ENCODE measurements around the gene NNAT.

DNA sequence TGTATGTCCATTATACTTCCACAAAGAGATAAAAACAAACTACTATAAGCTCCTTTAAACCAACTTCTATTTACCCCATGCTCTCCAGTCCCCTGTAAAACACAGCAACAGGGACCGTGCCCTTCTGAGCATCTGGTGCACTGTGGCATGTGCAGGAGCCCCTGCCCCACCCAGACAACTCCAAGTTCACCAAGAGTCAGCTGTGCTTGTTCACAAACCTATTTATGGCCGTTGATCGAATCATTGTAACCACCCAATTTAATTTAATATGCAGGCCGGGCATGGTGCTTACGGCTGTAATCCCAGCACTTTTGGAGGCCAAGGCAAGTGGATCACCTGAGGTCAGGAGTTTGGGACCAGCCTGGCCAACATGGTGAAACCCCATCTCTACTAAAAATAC, 20.3 kb downstream of the NNAT start:
- TF ChIP-seq, protein P1, sequence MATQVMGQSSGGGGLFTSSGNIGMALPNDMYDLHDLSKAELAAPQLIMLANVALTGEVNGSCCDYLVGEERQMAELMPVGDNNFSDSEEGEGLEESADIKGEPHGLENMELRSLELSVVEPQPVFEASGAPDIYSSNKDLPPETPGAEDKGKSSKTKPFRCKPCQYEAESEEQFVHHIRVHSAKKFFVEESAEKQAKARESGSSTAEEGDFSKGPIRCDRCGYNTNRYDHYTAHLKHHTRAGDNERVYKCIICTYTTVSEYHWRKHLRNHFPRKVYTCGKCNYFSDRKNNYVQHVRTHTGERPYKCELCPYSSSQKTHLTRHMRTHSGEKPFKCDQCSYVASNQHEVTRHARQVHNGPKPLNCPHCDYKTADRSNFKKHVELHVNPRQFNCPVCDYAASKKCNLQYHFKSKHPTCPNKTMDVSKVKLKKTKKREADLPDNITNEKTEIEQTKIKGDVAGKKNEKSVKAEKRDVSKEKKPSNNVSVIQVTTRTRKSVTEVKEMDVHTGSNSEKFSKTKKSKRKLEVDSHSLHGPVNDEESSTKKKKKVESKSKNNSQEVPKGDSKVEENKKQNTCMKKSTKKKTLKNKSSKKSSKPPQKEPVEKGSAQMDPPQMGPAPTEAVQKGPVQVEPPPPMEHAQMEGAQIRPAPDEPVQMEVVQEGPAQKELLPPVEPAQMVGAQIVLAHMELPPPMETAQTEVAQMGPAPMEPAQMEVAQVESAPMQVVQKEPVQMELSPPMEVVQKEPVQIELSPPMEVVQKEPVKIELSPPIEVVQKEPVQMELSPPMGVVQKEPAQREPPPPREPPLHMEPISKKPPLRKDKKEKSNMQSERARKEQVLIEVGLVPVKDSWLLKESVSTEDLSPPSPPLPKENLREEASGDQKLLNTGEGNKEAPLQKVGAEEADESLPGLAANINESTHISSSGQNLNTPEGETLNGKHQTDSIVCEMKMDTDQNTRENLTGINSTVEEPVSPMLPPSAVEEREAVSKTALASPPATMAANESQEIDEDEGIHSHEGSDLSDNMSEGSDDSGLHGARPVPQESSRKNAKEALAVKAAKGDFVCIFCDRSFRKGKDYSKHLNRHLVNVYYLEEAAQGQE (IDR thresholded peaks at IDR 0.05; ENCODE audit: borderline replicate concordance), result no peak
- TF ChIP-seq, protein P2, sequence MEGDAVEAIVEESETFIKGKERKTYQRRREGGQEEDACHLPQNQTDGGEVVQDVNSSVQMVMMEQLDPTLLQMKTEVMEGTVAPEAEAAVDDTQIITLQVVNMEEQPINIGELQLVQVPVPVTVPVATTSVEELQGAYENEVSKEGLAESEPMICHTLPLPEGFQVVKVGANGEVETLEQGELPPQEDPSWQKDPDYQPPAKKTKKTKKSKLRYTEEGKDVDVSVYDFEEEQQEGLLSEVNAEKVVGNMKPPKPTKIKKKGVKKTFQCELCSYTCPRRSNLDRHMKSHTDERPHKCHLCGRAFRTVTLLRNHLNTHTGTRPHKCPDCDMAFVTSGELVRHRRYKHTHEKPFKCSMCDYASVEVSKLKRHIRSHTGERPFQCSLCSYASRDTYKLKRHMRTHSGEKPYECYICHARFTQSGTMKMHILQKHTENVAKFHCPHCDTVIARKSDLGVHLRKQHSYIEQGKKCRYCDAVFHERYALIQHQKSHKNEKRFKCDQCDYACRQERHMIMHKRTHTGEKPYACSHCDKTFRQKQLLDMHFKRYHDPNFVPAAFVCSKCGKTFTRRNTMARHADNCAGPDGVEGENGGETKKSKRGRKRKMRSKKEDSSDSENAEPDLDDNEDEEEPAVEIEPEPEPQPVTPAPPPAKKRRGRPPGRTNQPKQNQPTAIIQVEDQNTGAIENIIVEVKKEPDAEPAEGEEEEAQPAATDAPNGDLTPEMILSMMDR (IDR thresholded peaks at IDR 0.05; ENCODE audit: poor library complexity, severe bottlenecking), result no peak
- no peak for TF ChIP-seq EP300 (conservative IDR thresholded peaks at IDR 0.05; ENCODE audit: poor library complexity, severe bottlenecking)

All from neural cell (in vitro differentiated cells).